GM21528 (cell line): ENCODE data around the gene NHLRC4.

Experiments
- ATAC-seq: cut with Tn5 transposase; IDR thresholded peaks from one replicate; pipeline ENCODE4 v1.9.1; 2021; ENCODE audit warnings: mild to moderate bottlenecking, moderate library complexity; ENCODE audit not compliant: unreplicated experiment, low FRiP score

The NHLRC4 gene

DNA sequence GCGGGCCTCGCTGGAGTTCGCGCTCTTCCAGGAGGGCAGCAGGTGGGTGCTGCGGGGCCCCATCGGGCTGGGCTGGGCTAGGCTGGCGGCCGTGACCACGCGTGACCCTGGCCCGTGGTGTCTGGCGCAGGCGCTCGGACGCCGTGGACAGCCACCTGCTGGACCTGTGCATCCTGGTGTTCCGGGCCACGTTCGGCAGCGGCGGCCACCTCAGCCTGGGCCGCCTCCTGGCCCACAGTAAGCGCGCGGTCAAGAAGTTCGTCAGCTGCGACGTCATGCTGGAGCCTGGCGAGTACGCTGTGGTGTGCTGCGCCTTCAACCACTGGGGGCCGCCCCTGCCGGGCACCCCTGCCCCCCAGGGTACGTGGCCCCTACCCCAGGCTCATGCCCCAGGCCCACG is 14.6 kb upstream of the NHLRC4 start:
- ATAC-seq, result no peak

DNA sequence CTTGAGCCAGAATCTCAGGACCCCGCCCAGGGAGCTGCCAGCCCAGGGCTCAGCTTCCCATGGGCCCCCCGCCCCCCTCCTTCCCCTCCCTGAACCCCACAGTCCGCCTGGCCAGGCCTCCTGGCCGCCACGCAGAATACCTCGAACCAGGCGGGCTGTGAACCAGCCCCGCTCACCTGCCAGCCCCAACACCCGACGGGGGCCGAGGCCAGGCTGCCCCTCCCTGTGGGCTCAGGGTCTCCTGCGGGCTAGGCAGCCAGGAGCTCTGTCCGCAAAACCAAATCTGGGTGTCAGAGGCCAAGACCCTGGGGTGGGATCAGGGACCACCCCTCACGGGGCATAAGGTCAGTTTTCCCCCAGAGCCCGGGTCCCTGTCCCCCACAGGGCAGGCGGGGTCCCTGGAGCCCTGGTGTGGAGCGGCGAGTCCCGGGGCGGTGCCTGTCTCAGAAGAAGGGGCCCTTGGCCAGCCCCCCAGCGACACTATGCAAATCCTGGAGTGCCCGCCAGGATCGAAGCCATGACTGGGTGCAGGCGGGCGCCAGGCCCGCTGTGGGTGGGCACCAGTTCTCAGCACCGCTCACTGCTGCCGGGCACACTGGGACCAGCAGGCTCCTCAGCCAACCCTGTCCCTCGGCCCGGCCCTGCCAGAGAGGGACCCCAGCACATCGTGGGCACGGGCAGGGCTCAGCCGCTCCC is 13.1 kb upstream of the NHLRC4 start:
- no peak for ATAC-seq

DNA sequence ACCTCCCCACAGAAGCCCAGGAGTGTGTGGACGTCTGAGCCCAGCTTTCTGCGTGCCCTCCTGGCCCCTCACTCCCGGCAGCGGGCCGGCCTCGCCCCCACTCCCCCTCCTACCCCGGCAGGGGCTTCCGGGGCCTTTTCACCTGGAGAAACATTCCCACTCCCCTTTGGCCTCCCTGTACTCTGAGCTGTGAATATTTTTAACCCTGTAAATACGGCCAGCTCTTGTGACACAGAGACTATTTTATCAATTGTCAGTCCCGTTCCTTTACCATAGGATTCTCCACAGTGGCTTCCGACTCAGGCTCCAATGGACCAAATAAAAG is 12.5 kb upstream of the NHLRC4 start:
- ATAC-seq, result no peak

DNA sequence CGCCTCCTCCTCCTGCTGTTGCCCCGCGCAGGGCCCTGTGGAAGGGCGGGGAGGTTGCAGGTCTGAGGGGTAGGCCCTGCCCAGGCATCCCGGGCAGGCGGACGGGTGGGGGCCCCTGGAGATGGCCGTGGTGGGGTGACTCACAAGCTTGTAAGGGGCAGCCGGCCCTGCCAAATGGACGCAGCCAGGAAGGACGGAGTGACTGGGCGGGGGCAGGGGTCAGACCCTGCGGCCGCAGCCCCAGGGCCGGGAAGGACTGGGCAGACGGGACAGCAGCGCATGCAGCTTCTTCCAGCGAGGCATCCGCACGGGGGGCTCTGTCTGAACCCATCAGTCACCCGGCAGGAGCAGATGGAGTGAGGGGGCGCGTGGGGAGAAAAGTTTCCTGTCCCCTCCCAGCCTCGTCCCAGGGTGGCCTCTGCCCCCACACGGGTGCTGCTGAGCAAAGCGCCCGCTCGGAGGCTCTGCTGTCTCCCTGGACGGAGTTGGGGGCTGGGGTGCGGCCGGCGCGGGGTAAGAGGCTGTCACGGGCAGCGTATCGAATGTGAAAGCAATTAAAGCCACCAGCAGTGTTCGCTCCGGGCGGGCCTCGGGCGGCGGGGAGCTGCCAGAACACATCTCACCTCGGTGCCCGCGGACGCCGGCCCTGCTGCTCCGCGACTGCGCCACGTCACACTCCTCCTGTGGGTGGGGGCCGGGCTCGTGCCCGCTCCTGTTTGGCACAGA is 12.0 kb upstream of the NHLRC4 start:
- no peak for ATAC-seq

DNA sequence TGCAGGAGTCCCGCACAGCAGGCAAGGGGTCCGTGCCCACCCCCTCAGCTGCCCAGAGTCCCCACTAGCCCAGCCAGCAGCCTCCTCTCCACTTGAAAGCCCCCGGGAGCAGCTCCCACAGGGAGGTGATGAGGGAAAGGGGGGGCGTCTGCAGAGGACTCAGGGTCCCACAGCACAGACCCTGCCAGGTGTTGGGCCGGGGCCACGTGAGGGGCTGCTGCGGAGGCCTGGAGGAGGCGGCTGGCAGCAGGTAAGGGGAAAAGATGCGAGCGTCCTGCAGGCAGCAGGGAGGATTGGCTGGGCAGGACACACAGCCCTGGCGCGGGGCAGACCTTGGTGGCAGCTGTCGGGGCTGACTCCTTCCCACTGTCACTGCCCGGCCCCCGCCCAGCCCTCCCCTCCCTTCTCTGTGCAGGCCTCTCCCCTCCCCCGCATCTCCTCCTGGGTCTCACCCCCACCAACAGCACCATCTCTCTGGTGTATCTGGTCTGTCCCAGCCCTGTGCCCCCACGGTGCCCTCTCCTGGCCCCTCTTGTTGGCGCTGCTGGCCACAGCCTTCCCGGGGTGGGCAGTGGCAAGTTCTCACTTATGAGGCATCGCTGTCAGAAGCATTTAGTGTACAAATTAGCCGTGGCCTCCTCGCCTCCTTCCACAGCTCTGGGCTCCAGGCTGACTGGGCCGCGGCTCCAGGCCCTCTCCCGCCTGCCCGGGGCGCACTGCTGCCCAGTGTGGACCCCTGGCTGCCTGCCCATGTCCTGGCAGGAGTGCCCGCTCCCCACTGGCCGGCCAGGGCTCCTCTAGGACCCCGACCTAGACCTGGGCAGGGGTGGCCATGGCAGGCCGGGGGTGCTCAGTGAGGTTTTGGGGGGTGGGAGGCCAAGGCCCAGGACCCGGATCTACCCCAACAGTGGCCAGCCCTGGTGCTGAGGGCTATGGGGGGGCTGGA is 11.0 kb upstream of the NHLRC4 start:
- no peak for ATAC-seq

DNA sequence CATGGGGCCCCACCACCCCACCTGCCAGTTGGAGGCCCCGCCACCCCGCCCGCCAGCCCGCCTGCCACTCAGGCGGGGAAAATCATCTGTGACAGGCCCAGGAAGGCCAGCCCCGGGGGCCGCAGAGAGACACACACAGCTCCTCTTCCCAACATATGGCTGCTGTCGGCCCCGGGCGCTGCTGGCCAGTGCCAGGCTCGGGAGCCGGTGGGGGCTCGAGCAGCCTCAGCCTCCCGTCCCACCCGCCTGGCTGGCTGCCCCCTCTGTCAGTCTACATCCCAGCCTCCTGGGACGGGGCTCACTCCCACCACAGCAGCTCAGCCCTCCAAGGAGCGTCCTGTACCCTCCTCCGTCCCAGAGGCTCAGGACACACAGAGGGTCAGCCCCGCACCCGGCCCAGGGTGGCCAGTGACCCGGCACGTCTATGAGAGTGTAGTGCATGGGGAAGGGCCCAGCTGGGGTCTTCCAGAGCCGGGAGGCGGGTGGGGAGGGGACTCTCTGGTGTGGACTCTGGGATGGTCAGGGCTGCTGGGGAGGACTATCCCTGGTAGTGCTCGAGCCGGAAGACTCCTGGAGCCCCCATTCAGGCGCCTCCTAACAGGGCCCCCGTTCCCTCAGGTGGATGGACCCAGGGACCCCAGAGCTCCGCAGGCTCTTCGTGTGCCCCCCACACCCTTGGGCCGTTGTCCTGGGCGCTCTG is 10.2 kb upstream of the NHLRC4 start:
- no peak for ATAC-seq

DNA sequence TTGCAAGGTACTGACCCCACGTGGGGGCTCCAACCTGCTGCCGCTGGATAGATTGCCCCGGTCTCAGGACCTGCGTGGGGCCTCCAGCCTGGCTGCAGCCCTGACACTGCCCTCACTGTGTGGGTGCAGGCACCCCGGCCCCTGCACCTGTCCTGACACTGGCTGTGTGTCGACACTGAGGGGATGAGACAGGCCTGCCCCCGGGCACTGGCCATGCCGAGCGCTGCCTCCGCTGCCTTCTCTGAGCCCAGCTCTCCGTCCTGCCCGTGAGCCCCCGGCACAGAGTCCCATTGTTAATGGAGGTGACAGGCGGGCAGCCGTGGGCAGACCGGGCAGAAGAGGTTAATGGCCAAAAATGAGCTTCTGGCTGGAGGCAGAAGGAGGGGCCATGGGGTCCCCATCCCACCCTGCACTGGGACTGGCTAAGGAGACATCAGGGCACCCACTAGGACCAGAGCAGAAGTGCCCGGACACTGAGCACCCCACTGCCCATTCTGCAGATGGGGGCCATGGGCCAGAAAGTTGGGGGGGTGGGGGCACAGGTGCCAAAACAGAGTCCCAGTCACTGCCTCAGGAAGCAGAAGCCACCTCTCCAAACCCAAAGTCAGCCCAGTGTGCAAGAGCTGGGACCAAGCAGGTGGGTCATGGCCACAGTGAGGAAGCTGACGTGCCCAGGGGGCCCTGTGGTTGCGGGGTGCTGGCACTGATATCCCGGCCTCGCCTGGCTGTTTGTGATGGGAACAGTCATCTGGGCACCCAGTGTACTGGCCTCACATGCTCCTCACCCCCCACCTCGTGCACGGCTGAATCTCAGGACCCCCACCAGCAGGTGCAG is 9.1 kb upstream of the NHLRC4 start:
- ATAC-seq, result no peak

DNA sequence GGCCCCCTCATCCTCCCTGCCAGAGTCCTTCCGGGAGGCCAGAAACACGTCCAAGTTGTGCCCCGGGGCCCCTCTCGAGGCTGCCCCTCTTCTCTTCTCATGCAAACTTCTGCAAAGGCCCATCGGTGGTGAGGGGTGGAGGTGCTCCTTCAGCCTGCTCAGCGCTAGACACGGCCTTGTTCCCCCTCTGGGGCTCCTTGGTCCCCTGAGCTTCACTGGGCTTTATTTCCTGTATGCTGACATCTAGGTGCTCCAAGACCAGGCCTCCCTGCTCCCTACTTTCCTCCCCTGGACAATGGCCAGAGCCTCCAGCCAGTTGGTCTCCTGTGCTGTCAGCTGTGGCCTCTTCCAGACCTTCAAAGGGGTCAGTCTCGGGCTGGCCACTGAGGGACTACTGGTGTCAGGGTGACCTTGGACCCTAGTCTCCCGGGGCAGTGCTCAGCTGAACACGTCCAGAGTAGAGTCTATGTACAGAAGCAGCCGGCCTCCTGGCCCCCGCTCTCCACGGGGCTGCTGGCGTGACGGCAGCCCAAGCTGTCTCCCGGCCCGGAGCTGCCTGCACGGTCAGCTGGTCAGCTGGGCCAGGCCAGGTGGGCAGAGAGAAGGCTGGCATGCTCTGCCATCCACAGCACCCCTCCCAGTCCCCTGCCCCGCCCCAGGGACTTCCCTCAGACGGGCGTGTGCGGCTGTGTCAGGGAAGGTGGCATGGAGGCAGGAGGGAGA is 8.3 kb upstream of the NHLRC4 start:
- no peak for ATAC-seq

DNA sequence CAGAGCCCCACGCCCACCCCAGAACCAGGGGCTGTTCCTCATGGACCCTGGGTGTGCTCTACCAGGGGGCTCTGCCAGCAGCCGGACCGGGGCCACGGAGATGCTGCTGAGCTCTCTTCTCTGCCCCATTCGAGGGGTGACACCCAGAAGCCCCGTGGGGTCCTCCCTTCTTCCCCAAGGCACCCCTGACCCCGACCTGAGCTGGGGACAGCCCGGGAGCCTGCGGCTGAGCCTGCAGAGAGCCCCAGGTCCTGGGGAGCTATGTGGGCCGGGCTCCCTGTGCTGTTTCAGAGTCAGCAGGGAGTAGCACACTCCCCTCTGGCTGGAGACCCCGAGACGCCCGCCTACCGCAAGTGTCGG is 7.8 kb upstream of the NHLRC4 start:
- no peak for ATAC-seq

DNA sequence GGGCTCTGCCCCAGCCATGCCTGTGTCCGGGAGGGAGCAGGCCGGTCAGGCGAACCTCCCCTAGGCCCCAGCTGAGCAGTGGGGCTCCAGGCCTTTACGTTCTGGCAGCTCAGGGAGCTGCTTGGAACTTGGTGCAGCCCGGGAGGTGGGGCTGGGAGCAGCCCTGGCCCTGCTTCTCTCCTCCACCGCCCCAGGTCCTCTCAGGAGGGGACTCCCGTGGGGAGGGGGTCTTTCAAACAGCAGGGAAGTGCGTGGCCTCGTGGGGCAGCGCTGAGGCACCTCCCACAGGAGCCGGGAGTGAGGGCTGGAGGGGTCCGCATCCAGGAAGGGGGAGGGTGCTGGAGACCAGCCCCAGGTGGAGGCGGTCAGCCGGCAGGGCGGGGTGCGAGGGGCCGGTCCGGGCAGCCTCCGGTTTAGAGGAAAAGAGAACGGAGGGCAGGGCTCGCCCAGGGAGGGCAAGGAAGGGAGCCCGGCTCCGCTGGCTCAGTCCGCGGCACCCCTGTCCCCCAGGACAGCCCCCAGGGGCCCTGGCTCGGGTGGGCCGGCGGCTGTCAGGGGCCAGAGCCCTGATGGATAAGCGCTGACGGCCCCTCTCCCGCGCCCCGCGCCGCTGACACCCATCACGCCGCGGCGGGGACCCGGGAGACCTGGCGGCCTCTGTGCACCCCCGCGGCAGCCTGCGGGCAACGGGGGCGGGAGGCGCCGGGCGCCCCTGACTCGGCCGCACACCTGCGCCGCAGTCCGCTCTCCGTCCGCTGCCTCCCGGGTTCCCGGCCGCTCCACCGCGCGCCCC is 7.2 kb upstream of the NHLRC4 start:
- ATAC-seq, result no peak

DNA sequence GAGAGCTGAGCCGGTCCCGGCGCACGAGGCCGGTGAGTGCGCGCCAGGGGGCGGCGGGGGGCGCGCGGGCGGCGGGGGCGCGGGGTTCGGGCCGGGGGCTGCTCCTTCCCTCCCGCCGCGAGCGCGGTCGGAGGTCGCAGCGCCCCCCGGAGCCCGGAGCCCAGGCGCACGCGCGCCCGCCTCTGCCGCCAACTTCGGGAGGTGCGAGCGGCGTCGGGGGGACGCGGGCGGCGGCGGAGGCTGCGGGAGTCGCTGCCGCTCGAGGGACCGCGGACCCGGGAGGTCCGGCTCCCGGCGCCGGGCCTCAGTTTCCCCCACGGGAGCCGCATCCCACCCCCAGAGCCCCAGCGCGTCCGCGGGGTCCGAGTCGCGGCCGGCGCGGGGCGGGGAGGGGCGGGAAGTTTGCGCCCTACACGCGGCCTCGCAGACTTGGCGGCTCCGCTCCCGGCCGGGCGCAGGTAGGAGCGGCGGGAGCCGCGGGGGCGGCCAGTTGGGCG is 6.6 kb upstream of the NHLRC4 start, which contains the start of gene PRR35:
PRR35 (plus strand) TSS at position 191 of the 497 bp plus-strand sequence. CDS start 2,901 bp downstream, outside the sequence.
- ATAC-seq, result no peak

DNA sequence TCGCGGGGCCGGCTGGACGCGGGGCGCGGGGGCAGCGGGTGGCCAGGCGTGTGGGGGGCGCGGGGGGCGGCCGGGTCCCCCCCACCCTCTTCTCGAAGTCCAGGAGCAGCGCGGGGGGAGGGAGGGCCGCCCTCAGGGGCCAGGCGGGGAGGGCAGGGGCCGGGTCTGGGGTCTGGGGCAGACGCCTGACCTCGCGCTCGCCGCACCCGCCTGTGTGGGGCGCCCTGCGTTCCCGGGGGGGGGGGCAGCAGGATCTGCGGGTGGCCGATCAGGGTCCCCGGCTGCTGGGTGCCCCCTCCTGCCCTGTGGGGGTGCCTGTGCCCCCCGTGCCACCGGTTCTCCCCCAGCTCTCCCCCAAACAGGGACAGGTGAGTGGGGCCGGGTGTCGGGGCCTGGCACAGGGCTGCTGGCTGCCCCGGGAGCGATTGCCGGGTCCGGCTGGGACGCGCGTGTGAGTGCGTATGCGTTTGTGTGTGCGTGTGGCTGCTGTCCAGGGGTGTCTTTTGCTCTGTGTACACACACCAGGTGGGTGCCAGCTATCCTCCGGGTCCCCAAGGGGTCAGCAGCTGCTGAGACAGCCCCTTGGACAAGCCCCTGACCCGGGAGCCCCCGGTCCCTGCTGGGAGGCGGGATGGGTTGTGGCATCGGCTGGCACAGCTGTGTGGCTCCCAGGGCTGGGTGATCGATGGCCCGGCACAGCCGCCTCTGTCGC is 5.9 kb upstream of the NHLRC4 start:
- no peak for ATAC-seq

DNA sequence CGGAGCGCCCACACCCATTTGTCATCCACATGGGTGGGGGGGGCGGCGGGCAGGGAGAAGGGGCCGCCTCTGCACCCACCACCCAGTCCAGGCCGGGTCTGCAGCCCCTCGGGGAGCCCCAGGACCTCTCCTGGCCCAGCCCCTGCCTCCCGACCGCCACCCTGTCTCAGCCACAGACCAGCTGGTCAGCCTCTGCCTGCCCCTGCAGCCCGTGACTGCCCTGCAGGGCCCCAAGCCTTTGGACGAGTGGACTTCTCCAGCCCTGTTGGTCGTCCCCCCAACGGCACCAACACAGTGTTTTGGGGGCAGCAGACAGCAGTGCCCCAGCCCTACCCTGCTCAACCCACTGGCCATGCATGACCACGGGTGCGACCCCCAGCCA is 5.4 kb upstream of the NHLRC4 start:
- ATAC-seq, result no peak

DNA sequence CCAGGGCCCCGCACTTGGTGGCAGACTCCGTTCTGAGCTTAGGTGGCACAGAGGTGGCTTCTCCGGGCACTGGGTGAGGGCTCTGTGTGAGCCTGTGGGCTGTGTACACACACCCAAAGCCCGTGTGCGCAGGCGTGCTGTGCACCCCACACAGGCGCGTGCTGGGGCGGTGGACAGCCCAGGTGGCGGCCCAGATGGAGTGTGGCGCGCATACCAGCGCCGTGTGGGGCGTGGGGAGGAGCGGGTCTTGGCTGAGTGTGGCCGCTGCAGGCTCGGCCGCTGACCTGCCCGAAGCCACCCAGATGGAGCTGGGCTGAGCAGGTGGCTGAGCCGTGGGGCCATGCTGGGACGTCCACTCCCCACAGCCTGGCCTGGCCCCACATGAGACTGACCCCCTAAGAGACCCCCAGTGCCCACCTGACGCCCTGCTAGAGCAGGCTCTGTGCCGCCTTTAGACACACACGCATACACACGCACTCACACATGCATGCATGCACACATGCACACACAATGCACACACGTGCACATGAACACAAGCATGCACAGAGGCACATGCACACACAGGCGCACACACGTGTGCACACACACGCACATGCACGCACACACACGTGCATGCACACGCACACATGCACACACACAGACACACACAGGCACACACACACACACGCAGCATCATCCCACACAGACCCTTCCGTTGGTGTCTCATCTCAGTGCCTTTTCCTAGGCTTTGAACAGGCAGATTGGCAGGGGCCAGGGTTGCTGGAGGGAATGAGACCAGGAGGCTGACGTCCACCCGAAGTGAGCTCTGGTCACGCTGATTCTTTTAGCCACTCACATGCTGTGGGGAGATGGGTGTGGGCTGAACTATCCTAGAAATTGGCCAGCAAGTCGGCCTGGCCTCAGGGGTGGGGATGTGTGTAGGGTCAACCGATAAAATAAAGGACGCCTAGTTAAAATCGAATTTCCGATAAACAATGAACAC is 4.6 kb upstream of the NHLRC4 start:
- ATAC-seq, result no peak

DNA sequence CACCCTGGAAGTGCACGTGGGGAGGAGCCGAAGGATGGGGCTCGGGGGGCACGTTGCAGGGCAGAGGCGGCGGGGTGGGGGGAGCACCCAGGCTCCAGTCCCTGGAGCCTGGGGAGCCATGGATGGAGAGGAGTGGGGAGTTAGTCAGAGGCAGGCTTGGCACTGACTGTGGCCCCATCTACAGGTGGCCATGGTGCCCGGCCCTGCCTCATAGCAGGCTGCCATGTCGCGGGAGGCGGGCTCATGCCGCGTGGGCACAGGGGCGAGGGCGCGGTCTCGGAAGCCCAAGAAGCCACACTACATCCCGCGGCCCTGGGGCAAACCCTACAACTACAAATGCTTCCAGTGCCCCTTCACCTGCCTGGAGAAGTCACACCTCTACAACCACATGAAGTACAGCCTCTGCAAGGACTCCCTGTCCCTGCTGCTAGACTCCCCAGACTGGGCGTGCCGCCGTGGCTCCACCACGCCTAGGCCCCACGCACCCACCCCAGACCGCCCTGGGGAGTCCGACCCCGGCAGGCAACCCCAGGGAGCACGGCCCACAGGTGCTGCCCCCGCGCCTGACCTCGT is 3.6 kb upstream of the NHLRC4 start:
- ATAC-seq, result no peak
